ENCODE results near the gene MVK.

The MVK gene

DNA sequence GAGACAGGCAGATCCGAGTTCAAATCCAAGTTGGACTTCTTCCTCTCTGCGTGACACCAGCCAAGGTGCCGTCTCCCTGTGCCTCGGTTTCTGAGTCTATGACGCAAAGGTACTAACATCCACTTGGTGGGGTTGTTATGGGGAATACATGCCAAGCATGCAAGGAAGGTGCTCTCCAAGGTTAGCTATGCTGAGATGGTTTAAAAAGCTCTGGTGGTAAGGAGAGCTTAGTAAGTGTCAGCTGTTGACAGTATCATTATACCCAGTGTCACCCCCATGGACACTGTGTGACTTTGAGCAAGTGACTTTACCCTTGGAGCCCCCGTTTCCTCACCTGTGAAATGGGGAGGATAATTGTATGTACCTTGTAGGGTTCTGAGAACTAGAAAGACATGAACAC, 22.5 kb upstream of the MVK start:
- no peak for DNase-seq (ENCODE audit: low read depth in 1 of 2, low spot score in 1 of 2)
- no peak for TF ChIP-seq JUND (IDR thresholded peaks at IDR 0.05; ENCODE audit: low read depth)
- in situ Hi-C loops (cut with HindIII; ENCODE audit: low pct_unique_long_range_greater_than_20kb, low sequenced_read_pairs), result no loop called here

DNA sequence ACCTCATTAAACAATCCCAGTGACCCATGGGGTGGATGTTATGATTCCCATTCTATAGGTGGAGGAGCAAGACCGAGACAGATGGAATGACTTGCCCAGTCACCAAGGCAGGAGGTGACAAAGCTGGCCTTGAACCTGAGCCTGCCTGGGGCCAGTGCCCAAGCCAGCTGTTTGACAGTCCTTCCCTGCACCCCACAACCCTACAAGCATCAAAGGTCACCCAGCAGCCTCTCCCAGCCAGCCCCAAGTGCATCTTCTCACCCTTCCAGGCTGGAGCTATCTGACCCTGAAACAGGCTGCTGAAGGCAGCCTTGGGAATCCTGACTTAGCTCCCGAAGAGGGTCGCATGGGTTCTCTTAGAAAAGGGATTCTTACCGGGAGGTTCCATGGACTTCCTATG, 20.6 kb upstream of the MVK start:
- no peak for DNase-seq (ENCODE audit: low read depth in 1 of 2, low spot score in 1 of 2)
- in situ Hi-C loops (cut with HindIII; ENCODE audit: low pct_unique_long_range_greater_than_20kb, low sequenced_read_pairs), result no loop called here
- no peak for TF ChIP-seq JUND (IDR thresholded peaks at IDR 0.05; ENCODE audit: low read depth)

- DNase-seq (ENCODE audit: low read depth in 1 of 2, low spot score in 1 of 2), result no peak
- TF ChIP-seq JUND (IDR thresholded peaks at IDR 0.05; ENCODE audit: low read depth), result no peak
- in situ Hi-C loops (cut with HindIII; ENCODE audit: low pct_unique_long_range_greater_than_20kb, low sequenced_read_pairs), result no loop called here
Measured at GRCh38 chr12:109553483-109553882, 20.1 kb upstream of the MVK start.

GRCh38 chr12:109553906-109554500, 19.6 kb upstream of the MVK start:
- in situ Hi-C loops (cut with HindIII; ENCODE audit: low pct_unique_long_range_greater_than_20kb, low sequenced_read_pairs), result no loop called here
- TF ChIP-seq JUND (IDR thresholded peaks at IDR 0.05; ENCODE audit: low read depth), result no peak
- DNase-seq (ENCODE audit: low read depth in 1 of 2, low spot score in 1 of 2), result no peak

GRCh38 chr12:109554761-109555160, 18.8 kb upstream of the MVK start:
- no peak for TF ChIP-seq JUND (IDR thresholded peaks at IDR 0.05; ENCODE audit: low read depth)
- no peak for DNase-seq (ENCODE audit: low read depth in 1 of 2, low spot score in 1 of 2)
- in situ Hi-C loops (cut with HindIII; ENCODE audit: low pct_unique_long_range_greater_than_20kb, low sequenced_read_pairs), result no loop called here

- no peak for DNase-seq (ENCODE audit: low read depth in 1 of 2, low spot score in 1 of 2)
- TF ChIP-seq JUND (IDR thresholded peaks at IDR 0.05; ENCODE audit: low read depth), result no peak
- in situ Hi-C loops (cut with HindIII; ENCODE audit: low pct_unique_long_range_greater_than_20kb, low sequenced_read_pairs), result no loop called here
Measured at GRCh38 chr12:109555431-109556315, 17.9 kb upstream of the MVK start.

DNA sequence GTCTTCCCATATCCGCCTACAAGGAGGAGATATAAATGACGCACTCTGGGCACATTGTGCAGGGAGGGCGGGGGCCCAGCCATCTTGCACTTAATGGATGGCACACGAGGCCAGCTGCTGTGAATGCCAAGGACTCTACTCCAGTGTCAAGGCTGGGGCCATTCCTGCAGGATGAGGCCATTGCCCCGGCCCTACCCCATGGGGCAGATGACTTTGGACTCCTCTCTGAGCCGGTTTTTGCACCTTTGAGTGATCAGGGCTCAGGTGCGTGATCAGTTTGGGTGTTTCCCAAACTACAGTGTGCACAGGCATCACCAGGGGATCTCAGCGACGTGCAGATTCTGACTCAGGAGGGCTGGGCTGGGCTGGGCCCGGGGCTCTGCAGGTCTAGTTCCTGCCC, 16.4 kb upstream of the MVK start:
- no peak for TF ChIP-seq JUND (IDR thresholded peaks at IDR 0.05; ENCODE audit: low read depth)
- in situ Hi-C loops (cut with HindIII; ENCODE audit: low pct_unique_long_range_greater_than_20kb, low sequenced_read_pairs), result no loop called here
- DNase-seq (ENCODE audit: low read depth in 1 of 2, low spot score in 1 of 2), result no peak

DNA sequence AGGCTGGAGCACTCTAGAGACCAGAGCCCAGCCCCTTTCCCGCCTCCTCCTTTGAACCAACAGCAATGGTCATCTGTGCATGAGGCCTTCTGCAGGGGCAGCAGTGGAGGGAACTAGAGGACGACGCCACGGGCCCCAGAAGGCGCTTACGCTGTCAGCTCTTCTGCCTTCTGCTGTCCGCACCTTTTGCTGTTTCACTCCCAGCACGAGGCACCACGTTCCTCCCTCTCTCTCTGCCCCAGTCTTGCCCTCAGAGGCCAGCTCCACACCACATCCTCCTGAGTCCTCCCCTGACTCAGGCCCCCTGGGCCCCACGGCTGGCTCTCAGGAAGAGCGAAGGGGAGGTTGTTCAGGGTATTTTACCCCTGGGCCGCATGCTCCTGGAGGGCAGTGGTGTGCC, 15.8 kb upstream of the MVK start:
- no peak for TF ChIP-seq JUND (IDR thresholded peaks at IDR 0.05; ENCODE audit: low read depth)
- DNase-seq (ENCODE audit: low read depth in 1 of 2, low spot score in 1 of 2), result no peak
- in situ Hi-C loops (cut with HindIII; ENCODE audit: low pct_unique_long_range_greater_than_20kb, low sequenced_read_pairs), result no loop called here

GRCh38 chr12:109558374-109559199, 15.0 kb upstream of the MVK start:
- DNase-seq (ENCODE audit: low read depth in 1 of 2, low spot score in 1 of 2), result no peak
- in situ Hi-C loops (cut with HindIII; ENCODE audit: low pct_unique_long_range_greater_than_20kb, low sequenced_read_pairs), result no loop called here
- no peak for TF ChIP-seq JUND (IDR thresholded peaks at IDR 0.05; ENCODE audit: low read depth)

DNA sequence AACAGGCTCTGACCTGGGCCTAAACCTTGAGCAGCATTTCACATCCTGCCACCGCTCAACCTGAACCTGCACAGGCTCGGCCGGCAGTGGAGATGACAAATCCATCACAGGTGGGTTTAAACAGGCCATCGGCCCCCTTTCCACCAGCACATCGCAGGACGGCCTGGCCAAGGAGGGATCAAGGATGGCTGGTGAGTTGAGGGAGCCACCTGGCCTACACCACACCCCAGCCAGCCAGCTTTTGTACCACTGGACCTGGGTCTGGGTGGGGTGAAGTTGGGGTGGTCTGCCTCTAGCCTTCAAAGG, 14.4 kb upstream of the MVK start:
- TF ChIP-seq JUND (IDR thresholded peaks at IDR 0.05; ENCODE audit: low read depth), result no peak
- in situ Hi-C loops (cut with HindIII; ENCODE audit: low pct_unique_long_range_greater_than_20kb, low sequenced_read_pairs), result no loop called here
- DNase-seq (ENCODE audit: low read depth in 1 of 2, low spot score in 1 of 2), result no peak

DNA sequence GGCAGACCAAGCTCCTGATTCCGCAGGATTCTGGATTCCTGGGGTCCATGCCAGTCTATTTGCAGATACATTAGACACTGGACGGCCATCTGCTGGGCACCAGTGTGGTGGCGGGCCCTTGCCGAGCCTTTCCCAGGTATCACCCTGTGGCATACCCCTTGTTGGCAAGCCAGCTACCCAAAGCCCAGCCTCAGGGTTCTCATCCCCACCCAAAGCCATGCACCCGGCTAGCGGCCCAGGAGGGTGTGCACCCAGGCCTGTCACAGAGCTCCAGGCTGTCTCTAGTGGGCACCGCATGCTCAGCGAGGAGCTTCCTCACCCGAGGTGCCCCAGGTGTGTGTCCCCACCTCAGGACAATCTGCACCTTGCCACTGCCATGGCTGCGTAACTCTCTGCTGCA, 14.0 kb upstream of the MVK start:
- DNase-seq (ENCODE audit: low read depth in 1 of 2, low spot score in 1 of 2), result no peak
- no peak for TF ChIP-seq JUND (IDR thresholded peaks at IDR 0.05; ENCODE audit: low read depth)
- in situ Hi-C loops (cut with HindIII; ENCODE audit: low pct_unique_long_range_greater_than_20kb, low sequenced_read_pairs), result no loop called here

DNA sequence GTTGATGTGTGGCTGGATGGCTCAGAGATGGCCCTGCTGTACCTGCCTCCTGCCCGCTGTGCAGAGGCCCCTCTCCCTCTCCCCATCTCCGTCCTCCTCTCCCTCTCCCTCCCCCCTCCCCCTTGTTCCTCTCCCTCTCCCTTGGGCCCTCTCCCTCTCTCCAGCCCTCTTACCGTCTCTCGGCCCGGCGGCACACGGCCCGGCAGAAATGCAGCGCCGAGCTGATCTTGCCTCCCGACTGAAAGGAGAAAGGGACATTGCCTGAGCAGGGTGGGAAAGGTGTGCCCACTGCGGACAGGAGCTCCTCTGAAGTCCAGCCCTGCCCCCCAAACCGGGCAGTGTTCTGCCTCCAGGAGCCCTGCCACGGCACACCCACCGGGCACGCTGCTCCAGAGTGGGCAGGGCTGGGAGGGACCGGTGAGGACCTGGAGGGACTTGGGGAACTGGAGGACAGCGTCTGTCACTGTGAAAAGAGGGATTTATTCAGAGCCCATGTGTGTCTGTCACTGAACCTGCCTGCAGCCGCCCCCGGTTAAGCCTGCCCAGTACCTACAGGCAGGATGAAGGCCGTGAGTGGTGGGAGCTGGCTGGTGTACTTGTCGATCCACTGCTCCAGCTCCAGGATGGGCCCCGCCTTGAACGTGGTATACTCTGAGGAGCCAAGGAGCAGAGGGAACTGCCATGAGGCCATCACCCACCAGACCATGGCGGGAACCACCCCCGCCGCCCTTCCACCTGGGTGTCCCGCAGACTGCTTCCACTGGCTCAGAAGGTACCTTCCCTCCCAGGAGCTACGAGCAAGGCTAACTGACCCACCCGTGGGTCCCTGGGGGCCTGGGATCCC, 12.5 kb upstream of the MVK start:
- no peak for TF ChIP-seq JUND (IDR thresholded peaks at IDR 0.05; ENCODE audit: low read depth)
- no peak for DNase-seq (ENCODE audit: low read depth in 1 of 2, low spot score in 1 of 2)
- in situ Hi-C loops (cut with HindIII; ENCODE audit: low pct_unique_long_range_greater_than_20kb, low sequenced_read_pairs), result no loop called here
